Skin epidermis (tissue), 12 donors: Measurements from ENCODE around the gene ME2.
A peak's percentile ranks its signal among the peaks of the same experiment; 100 is the strongest.
"Not testable (repeated sequence)": the region's sequence is repeated elsewhere in the genome, so short reads cannot be mapped to it uniquely, and the experiment has no call there.

Experiments
- H3K27ac ChIP-seq, 21 experiments: fragments of 200-600 bp; sonication (generic) in 11 of 21; one replicate each; pipeline ENCODE4 v1.5.0; 2020; ENCODE audit warnings: mild to moderate bottlenecking in 3 of 21, inconsistent platforms in 2 of 21, moderate library complexity in 2 of 21
- H3K4me3 ChIP-seq, 7 experiments: fragments of 200-600 bp; sonication (generic) in 2 of 7; one replicate each; pipeline ENCODE4 v1.5.0; 2020; ENCODE audit warnings: inconsistent platforms in 2 of 7, mild to moderate bottlenecking in 2 of 7, moderate library complexity in 1 of 7

Gene ME2

DNA sequence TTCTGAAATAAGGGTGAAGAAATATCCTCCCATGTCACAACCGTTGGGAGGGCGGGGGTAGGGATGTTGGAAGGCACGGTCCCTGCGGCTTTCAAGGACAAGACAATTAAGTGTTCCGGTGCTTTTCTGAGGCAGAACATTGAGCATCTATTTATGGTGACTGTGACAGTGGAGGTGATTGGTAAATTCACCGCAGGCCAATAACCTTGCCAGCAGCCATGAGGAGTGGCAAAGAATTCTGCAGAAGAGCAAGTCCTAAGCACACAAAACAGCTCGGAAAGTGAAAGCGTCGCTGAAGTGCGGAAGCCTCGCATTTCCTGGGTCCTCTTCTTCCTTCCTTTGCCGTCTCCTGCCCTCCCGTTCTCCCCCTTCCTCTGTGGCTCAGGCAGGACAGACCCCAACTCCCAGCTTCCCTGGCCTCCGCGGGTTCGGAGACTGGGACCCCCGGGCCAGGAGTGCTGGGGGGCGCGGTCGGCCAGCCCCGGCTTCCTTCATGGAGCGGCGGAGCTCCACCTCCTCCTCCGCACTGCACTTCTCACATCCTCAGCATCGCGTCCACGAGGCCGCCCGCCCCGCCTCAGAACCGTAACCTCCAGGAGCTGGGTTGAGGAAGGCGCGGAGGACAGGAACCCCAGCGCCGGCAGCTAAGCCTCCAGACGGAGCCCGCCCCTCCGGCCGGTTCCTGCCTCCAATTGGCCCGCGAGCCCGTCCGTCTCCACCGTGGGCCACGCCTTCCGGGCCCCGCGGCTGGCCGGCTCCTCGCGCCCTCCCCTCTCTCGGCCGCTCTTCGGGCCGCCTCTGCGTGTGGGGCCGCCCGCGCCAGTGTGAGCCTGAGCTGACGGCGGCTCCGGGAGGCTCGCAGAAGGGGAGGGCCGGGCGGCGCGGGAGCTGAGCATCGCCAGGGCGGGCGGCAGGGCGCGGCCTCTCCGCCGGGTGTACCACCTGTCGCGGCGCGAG lies at the start of gene ME2:
Gene ME2, plus strand, starts transcription at position 774 of the 957 bp plus-strand sequence. CDS start 16,703 bp downstream, outside the sequence.
- Histone ChIP-seq H3K27ac (peak within 1 kb of the TSS; percentile 79 to 99 (median 96)), H3K4me3 (peak within 1 kb of the TSS; percentile 79 to 94 (median 83))

DNA sequence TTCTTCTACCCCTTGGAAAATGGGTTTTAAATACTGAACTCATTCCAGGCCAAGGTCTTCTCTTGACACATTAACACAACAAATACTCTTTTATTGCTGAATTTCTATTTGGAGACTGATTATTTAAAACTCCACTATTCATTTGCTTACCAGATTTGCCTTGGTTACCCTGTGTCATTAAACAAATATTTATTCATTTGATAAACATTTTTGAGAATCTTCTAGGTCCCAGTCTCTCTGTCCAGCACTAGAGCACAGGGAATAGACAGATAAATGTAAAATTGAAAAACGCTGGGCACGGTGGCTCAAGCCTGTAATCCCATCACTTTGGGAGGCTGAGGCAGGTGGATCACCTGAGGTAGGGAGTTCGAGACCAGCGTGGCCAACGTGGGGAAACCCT lies 49.3 kb upstream of the ME2 start:
- Histone ChIP-seq H3K27ac (peak overlapping the region in 2 of 21 experiments; percentile 10 to 58), H3K4me3 (no peak overlapping the region)

DNA sequence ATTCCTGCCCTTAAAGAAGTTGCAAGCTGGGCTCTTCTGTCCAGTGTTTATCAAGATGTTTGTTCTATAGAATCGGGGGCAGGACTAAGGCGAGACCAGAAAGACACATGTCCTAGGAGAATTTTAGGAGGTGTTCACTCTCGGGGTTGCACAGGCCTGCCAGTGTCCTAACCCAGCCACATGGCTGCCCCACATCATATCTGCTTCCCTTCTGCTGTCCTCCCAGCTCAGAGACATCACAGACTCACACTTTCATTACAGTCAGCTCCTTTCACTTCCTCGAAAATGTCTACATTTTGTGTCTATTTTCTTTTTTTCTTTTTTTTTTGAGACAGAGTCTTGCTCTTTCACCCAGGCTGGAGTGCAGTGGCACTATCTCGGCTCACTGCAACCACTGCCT lies 48.4 kb upstream of the ME2 start:
- Histone ChIP-seq H3K27ac (peak overlapping the region in 2 of 21 experiments; percentile 10 to 58), H3K4me3 (no peak overlapping the region)

DNA sequence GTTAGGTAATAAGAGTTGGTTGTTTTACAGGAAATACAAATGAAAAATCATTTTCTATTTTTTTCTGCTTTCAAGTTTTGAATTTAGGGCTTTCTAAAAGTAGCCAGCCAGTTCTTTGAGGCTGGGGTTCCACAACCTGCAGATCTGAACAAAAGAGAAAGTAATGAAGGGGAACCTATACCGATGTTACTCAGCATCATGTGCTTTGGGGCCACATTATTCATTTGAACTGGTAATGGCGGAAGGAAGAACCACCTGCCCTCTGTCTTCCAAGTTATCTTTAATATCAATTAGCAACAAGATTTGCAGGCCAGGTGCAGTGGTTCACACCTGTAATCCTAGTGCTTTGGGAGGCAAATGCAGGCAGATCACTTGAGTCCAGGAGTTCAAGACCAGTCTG lies 46.2 kb upstream of the ME2 start:
- Histone ChIP-seq H3K4me3 (no peak overlapping the region), H3K27ac (no peak overlapping the region)

DNA sequence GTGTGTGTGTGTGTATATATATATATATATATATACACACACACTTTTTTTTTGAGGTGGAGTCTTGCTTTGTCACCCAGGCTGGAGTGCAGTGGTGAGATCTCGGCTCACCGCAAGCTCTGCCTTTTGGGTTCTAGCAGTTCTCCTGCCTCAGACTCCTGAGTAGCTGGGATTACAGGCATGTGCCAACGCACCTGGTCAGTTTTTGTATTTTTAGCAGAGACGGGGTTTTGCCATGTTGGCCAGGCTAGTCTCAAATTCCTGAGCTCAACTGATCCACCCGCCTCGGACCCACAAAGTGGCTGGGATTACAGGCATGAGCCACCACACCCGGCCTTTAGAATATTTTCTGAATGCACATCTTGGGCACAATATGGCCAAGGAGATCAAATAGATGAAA lies 45.4 kb upstream of the ME2 start:
- not testable (repeated sequence) for H3K27ac ChIP-seq, H3K4me3 ChIP-seq

DNA sequence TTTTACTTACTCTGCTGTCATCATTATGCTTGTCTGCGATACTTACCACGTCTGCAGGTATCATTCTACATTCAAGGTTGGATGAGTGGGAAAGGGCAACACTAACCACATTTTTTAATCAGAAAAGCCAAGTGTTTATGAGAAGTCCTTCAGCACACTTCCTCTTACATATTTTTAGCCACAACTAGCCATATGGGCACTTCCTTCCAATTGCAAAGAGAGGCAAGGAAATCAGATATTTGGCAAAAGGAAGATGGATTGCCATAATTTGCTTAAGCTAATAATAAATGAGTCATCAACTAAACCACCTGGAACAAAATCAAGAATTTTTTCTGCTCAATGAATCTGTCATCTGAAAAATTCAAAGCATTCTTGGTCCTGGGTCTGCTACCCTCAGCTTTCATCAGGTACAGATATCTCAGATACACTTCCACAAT lies 42.4 kb upstream of the ME2 start:
- H3K4me3 ChIP-seq = no peak overlapping the region
- H3K27ac ChIP-seq = no peak overlapping the region

DNA sequence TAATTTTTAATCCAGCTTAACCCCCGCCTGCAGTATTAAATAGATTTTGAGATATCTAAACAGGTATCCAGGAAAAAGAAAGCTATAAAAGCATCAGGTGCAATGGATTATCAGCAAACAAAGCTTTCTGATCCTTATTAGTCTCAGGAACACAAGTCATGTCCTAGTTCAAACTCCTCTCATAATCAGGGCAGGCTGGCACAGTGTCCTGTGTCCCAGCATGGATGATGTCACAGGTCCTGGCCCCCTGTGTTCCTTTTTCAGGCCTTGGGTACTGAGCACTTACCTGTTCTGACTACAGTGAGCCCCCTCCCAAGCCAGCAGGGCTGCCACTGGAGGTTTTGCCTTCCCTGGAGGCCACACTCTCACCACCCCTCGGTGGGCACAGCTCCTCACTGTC lies 39.6 kb upstream of the ME2 start:
- Histone ChIP-seq H3K27ac (no peak overlapping the region), H3K4me3 (no peak overlapping the region)

DNA sequence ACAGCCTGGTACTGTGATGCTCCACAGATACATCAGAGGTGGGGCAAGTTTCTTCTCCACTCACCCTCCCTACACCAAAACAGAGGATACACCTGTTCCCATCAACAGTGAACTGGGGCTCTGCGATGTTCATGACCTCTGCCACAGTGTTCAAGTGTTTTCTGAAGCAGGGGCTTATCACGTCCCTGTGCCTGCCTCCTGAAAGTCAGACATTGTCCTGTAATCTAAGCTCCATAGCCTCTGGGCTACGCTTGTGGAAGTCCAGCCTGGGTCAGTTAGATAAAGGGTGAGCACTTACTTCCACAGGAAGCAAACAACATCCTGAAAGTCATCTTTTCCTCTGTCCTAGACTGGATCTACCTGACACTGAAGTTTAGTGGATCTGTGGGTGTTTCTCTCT lies 38.9 kb upstream of the ME2 start:
- H3K27ac ChIP-seq = no peak overlapping the region
- H3K4me3 ChIP-seq = no peak overlapping the region

DNA sequence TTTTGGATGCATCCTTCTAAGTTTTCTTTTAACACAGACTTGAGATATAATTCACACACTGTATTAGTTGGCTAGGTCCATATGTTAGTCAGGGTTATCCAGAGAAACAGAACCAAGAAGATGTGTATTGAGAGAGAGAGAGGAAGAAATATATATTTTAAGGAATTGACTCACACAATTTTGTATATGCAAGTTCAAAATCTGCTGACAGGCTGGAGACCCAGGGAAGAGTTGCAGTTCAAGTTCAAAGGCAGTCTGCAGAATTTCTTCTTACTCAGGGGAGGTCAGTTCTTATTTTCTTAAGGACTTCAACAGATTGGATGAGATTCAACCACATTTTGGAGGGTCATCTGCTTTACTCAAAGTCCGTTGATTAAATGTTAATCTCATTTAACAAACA lies 36.1 kb upstream of the ME2 start:
- Histone ChIP-seq H3K4me3 (no peak overlapping the region), H3K27ac (no peak overlapping the region)

DNA sequence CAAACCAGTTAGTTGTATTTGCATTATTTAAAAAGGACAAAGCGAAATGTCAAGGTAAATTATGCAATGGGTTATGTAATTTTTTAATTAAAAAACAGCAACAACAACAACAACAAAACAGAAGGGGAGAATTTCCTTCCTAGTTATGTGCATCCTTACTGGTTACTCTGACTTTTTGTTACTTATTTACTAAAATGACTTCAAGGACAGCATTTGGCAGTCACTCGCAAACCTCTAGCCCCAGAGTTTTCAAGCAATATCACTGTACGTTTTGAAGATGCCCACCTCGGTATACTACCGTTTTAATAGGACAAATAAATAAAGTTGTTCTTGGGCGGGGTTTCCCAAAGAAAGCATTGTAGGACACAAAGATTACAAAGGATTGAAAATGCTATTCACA lies 34.4 kb upstream of the ME2 start:
- H3K27ac ChIP-seq = no peak overlapping the region
- H3K4me3 ChIP-seq = no peak overlapping the region

DNA sequence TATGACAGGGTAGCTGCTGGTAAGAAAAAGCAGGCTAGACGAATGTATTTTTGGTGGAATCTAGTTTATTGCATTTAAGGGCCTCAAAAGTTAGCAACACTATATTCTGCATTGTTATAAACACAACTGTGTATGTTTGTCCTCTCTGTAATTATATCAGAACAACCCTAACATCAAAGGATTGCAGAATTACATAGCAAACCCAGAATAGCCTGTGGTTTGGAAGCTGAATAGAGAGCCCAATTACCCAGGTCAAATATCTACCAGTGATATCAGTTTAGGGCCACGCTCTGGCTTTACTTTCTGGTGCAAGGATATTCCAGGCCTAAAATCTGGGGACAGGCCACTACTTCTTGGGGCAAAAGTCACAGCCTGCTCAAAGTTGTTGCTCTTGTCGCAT lies 34.0 kb upstream of the ME2 start:
- H3K27ac ChIP-seq = no peak overlapping the region
- no peak overlapping the region for H3K4me3 ChIP-seq

DNA sequence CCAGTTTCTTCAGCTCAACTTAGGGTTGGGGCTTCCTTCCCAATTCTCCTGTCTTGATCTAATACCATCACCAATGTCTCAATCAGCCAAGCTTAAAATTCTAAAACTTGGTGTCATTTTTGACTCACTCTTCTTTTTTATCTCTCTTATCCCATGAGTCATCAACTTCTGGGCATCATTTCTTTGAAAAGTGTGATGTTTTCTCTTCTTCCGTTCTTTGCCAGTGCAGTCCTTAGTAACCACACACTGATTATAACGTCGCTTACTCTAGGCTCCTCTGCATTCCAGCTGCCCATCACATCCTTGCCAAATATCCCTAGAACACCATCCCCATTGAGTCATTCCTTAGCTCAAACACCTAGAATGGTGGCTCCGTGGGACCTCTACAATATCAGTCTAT lies 31.7 kb upstream of the ME2 start:
- H3K4me3 ChIP-seq = no peak overlapping the region
- H3K27ac ChIP-seq = no peak overlapping the region

DNA sequence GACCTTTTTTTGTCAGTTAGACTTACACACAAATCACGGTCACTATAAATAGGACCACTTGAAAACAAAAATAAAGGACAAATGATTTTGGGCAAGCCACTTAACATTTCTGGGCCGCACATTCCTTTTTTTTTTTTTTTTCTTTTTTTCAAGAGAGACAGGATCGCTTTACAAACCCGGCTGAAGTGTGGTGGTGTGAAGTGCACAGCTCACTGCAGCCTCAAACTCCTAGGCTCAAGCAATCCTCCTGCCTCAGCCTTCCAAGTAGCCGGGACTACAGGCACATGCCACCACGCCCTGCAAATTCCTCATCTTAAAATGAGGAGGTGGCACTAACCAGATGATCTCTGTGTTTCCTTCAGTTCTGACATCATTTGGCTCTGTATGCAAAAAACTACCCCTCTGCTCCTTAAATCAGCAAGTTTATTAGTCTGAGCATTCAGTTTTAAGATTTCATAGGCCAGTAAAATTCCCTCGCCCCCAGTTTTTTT lies 30.8 kb upstream of the ME2 start:
- H3K4me3 ChIP-seq = no peak overlapping the region
- H3K27ac ChIP-seq = no peak overlapping the region

DNA sequence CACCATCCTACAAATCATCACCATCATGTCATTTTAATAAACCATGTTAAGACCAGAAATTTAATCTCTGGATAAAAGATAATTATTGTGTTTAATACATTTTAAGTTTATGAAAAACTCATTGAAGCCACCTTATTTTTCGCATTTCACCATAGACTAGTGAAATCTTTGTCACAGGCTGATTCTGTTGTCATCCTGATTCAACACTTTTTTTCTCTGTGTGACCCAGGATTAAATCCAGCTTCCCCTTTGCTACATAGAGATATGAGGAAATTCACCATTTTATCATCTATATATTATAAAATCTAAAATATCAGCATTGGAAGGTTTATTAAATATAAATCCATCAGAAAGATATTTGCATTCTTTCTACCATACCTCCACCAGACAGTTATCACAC lies 29.9 kb upstream of the ME2 start:
- Histone ChIP-seq H3K27ac (peak overlapping the region in 1 of 21 experiments; percentile 67), H3K4me3 (no peak overlapping the region)

DNA sequence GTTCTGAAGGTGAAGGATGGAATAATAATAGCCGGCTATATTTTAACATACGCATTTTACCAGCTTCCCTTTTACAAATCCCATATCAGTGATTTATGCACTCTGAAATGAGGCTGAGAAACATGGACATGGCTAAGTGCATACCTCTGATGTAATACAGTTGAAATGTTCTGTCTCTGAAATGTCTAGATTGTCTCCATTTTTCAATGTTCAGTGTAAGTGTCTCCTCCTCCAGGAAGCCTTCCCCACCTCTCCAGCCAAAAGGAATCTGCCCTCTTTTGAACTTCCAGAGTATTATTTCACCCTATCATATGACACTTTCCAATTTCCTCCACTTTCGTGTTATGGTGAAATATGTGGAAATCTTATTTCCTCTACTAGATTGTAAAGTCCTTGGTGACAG lies 29.5 kb upstream of the ME2 start:
- no peak overlapping the region for H3K4me3 ChIP-seq
- H3K27ac ChIP-seq = peak overlapping the region in 1 of 21 experiments; percentile 11

DNA sequence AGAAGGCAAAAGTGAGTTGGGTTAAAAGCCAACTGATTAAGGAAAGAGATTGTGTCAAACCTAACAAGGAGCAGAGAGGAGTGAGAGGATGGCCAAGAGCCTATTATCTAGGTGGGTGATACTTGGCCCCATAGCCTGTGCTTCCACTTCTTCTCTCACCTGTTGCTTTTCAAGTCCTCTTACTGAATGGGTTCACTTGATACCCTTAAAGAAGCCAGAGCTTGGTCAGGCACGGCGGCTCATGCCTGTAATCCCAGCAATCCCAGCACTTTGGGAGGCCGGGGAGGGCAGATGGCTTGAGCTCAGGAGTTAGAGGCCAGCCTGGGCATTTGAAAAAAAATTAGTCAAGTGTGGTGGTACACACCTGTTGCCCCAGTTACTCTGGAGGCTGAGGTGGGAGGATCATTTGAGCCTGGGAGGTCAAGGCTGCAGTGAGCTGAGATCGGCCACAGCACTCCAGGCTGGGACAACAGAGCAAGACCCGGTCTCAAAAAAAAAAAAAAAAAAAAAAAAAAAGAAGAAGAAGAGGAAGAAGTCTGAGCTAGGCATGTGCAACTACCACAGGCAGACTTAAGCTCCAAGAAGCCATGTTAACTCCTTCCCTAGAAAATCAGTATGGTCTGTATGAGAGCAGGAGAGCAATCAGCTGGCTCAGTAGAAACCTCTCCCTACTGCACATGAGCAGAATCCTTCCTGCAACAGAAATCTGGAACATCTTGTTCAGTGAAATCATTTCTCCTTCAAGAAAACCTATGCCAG lies 28.4 kb upstream of the ME2 start:
- Histone ChIP-seq H3K4me3 (no peak overlapping the region), H3K27ac (no peak overlapping the region)

DNA sequence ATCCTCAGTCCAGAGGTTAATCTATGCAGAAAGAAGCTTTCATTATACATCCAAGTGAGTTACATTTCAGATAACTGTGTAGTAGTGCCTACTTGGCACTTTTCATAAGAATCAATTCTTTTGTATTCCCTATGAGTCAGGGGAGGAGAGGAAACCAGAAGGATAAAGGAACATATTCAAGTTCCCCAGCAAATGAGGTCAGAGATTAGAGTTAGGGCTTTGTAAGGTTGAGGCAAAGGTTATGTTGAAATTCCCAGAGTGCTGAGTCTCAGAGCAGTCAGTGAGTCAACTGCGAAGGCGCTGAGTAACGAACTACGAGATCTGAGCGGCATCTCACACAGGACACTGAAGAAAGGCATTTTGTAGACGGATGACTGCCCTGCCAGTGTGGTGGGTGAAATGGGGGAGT lies 25.1 kb upstream of the ME2 start:
- no peak overlapping the region for H3K4me3 ChIP-seq
- peak overlapping the region in 2 of 21 experiments; percentile 37 to 76 for H3K27ac ChIP-seq

DNA sequence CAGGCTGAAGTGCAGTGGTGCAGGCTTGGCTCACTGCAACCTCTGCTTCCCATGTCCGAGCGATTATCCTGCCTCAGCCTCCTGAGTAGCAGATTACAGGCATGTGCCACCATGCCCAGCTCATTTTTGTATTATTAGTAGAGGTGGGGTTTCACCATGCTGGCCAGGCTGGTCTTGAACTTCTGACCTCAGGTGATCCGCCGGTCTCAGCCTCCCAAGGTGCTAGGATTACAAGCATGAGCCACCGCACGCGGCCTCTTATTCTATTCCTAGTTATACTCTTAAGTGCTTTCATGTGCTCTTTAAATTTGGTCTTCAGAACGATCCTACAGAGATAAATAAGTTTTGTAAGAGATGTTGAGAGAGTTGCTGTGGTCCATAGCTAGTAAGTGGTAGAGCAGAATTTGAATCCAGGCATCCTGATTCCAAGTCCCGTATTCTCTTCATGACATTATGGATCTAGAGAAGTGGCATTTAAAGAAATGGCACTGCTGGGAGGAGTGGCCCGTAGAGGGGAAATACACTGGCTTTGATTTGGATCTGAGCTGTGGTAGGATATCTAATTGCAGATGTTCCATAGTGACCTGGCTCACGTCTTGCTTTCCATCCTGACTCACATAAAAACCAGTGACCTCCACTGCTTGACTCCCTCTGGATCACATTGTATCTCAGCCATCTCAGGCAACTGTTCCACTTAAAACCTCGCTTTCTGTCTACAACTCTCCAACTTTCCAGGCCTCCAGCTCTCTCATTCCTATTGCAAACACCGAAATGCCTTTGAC lies 22.8 kb upstream of the ME2 start:
- Histone ChIP-seq H3K27ac (no peak overlapping the region), H3K4me3 (no peak overlapping the region)

DNA sequence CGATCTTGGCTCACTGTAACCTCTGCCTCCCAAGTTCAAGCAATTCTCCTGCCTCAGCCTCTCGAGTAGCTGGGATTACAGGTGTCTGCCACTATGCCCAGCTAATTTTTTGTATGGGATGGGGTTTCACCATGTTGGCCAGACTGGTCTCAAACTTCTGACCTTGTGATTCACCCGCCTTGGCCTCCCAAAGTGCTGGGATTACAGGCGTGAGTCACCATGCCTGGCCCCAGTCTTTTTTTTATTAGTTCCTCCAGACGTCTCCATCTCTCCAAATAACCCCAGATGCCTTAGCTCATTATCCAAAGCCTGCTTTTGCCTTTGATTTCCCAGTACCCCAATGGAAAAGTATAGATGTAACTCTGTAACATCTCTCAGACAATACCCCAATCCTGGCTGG lies 21.8 kb upstream of the ME2 start:
- H3K27ac ChIP-seq, H3K4me3 ChIP-seq: not testable (repeated sequence)

DNA sequence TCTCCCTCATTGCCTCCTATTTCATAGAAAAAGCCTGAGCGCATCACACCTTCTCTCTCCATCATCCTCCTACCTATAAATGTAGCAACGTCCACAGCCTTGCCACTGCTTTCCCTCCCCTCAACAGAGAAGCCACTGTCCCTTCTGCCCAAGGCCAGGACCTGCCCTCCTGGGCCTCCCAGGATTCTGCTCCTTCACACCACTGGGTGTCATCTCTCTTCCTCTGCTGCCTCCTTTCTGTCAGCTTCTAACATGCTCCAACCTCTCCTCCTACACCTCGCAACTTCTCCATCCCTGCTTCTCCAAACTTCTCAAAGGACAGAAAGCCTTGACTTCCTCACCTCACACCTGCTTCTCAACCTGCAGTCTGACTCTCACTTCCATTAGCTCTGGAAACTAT lies 21.2 kb upstream of the ME2 start:
- H3K4me3 ChIP-seq = no peak overlapping the region

More for the DNA sequence above, 21.2 kb upstream of the ME2 start:
- H3K27ac ChIP-seq = no peak overlapping the region
